ENCODE results near the gene AFF1.
"Not testable (repeated sequence)": the region's sequence is repeated elsewhere in the genome, so short reads cannot be mapped to it uniquely, and the experiment has no call there.

The AFF1 gene

DNA sequence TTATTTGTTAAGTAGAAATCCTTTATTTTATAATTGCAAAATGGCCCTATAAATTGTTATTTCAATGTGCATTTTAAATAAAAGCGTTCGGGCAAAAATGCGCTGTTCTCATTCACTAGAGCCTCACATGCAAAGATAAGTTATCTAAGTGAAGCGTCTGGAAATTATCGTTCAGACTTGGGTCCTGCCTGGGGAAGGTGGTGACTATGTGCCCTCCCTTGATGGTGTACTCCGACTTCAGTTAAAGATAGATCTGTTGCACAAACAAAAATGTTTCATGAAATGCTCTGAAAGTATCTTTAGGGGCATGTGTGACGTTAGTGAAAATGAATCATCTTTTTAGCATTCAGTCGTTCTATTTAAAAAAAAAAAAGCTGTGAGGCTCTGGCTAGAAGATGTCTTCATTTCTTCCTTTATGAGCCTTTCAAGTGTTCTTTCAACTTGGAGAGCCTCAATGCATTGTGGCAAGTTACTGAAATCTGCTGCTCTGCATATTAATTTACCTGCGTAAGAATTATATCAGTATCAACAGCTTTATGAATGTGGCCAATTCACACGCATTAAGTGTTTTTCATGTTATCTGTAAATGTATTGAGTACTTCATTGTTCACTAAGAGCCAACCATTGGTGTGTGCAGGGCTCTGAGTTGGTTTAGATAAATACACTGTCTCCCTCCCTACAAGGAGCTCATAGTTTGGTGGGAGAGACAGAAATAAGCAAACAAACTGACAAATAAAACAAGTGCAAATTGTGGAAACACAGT lies 83.0 kb downstream of the AFF1 start:
- peak in 1 of 2 donors; percentile 27 for DNase-seq

DNA sequence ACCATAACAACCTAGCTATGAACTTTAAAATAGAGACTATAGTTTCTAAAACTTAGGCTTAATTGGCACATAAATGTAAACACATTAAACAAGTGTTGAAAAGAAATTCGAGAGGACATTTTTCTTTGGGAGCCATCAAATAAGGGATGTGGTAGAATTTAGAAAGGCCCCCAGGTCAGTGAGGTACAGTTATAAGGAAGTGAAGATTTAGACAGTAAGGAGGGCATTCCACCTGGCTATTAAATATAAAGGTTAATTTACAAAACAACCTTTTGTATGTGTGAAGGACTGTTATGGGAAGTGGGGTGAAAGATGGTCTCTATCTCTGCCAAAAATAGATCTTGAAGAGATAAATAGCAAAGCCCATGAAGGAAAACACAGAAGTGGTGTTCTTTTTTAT lies 83.9 kb downstream of the AFF1 start:
- no peak for DNase-seq

DNA sequence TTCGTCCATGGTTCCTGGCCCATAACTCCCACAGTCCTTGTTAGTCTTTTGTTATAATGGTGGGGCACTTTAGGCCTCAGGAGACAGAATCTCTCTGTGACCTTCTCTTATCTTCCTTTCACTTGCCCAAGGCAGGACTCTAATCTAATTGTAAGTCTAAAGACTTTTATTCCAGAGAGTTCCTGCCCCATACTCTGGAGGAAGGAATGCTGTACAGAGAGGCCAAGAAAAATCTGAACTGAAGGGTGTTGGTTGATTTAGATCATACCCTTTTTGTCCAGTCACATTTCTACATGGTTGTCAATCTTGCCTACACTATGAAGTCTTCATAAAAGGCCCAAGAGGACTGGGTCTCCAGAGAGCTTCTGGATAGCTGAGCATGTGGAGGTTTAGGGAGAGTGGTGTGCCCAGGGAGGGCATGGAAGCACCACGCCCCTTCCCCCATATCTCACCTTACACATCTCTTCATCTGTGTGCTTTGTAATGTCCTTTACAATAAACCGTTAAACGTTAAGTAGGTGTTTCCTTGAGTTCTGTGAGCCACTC lies 84.5 kb downstream of the AFF1 start:
- DNase-seq = no peak

DNA sequence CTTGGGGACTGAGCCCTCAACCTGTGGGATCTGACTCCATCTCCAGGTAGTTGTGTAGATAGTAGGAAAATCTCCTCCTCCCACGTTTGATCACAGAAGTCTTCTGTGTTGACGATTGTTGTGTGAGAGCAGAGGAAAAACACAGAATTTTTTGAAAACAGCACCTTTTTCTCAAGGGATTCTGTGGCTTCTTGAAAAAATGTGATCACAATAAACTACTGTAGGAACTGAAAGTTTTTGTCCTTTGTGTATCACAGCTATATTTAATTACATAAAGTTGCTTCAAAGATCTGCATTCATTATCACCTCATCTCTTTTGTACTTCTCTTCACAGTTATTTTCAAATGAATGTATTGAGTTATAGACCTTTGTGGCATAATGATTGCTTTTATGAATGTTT lies 85.1 kb downstream of the AFF1 start:
- no peak for DNase-seq

DNA sequence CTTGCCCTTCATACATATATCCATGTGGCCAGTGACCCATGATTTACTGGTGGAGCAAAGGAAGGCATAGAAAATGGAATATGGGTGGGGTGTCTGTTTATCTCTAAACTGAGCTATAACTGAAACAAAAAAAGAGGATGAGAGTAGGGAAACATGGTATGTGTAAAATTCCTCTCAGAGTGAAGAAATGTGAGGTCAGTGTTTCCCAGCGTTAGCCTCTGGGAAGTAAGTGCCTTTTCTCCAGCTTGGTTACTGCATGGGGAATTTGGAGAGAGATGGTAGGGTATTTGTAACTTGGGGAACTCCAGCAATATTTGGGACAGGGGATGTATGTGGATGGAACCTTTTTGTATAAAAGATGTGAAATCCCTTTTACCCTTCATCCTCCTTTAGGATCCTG lies 89.4 kb downstream of the AFF1 start:
- DNase-seq = no peak

DNA sequence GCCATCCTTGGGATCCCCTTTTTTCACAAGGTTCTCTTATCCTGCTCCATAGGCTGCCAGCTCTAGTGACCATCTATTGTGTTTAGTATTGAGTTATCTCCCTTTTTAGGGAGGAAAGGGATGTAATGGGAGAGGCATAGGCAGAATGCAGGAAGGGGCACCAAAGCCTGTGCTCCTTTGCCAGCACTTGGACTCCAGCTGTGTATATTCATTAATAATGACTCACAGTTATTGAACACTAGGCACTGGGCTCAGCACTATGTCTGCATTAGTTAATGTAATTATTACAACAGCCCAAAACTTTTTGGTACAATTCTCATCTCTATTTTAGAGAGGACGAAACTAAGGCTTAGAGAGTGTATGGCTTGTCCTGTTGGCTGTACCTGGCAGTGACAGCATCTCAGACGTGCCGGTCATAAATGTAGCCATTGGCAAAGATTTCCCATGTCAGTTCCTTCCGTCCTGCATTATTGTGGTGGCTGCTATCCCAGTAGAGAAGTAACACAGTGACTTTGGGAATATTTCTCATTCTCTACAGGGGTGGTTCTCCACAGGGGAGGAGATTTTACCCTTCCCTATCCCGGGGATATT lies 90.3 kb downstream of the AFF1 start:
- DNase-seq = no peak

DNA sequence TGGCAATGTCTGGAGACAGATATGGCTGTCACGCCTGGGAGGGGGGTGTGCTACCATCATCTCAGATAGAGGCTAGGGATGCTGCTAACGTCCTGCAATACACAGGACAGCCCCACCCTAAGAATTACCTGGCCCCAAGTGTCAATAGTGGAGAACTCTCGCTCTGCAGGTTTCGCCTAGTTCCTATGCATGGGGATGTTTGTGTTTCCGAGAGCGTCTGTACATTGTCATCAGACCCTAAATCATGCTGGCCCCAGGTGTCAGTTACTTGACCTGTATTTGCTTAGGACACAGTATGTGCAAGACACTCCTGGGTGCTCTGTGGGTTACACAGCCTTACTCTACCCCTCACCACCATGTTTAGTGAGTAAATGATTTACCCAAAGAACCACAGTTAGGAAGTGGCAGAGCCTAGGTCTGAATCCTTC lies 90.8 kb downstream of the AFF1 start:
- no peak for DNase-seq

DNA sequence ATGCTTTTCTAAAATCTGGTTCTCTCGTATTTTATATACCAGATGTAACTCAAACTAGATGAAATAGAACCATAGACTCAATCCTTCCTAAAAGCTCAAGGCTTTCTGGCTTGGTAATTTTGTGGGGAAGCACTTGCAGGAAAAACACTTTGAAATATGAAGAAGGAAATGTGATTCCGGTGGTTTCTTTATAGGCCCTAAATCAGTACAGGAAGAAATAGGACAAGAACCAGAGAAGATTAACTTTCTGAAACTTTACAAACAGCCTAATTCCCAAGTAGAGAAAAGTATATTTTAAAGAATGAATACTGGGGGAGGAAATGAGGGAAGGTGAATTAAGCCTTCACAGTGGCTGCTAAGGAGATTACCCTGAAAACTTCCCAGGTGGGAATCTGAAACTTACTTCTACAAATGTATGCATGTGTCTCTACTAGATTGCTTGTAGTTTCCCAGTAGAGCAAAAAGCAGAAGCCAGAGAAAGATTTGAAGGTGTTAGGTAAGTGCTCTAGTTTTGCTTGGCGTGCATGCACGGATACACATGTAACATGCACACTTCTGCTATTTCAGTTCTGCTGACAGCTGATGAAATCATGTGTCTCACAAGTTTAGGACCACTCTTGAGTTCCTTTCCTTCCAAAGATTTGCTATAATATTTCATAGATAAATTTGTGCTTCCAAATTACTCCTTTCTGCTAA lies 92.1 kb downstream of the AFF1 start:
- no peak for DNase-seq

DNA sequence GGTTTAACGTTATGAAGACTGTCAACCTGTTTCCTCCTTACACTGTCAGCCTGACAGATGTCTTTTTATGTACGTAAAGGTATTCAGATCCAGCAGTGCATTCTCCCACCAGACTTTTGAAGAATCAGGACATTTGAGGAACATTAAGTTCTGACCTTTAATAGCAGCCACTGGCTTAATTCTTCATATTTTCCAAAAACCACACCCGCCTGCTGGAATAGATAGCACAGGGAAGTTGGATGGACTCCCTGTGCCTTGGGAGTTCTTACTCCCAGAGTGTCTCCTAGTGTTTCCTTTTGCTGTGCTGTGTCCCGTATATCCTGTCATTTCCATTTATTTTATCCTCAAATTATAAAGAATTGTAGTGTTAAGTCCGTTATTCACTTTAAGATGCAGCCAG lies 94.5 kb downstream of the AFF1 start:
- no peak for DNase-seq

DNA sequence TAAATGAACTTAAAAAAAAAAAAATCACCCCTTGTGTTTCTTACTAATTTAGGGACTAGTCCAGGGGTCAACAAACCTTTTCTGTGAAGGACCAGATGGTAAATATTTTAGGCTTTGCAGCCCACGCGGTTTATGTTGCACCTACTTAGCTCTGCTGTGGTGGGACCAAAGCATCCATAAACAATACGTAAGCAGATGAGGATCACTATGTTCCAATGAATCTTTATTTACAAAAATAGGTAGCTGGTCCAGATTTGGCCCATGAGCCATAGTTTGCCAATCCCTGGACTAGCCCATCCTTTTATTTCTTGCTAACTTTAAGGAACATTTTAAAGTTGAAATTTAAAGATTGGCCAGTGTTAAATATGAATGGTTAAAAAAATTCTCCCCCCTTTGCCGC lies 95.3 kb downstream of the AFF1 start:
- DNase-seq = no peak

DNA sequence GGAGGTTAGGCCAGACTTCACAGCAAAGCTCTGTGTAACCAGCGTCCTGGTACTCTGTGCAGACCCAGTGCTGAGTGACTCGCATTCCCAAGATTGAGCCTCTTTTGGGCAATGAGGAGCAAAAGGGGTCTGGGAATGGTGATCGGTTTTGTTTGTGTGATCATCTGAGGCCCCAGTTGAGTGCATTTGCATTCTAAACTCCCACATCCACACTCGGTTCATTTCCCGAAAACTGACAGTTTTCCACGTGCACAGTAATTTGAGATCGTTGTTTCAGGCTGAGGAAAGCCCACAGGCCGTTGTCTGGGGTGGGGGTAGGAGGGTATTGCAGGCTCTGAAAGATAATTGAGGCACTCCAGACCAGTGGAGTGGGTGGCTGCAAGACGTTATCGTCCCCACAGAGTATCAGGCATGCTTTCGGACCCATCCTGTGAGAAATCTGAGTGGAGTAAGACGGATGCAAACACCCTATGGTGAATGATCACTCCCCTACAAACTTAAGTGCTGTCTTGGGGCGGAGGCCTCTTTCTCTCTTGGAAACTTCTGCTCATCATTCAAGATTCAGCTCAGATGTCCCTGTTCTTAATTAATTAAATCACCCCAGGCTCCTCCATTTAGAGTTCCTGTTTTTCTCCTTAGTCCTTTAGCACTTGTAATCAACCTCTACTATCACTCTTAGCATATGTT lies 96.1 kb downstream of the AFF1 start:
- no peak for DNase-seq

DNA sequence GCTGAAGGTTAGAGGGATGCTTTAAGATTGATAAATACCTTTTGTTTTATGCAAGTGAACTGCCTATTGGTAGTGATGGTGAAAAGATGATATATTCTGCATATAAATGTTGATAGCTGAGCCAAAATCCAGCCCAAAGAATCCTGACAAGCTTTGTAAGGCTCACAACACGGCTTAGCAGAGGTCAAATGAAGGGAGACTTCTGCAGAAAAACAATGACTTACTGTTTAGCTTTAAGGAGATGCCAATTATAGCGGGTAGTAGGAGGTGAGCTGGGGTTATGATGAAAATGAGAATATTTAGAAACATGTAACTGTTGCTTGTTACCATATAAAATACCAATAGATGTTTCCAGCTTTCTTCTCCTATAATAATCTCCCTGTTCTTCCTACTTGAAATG lies 97.1 kb downstream of the AFF1 start:
- no peak for DNase-seq

DNA sequence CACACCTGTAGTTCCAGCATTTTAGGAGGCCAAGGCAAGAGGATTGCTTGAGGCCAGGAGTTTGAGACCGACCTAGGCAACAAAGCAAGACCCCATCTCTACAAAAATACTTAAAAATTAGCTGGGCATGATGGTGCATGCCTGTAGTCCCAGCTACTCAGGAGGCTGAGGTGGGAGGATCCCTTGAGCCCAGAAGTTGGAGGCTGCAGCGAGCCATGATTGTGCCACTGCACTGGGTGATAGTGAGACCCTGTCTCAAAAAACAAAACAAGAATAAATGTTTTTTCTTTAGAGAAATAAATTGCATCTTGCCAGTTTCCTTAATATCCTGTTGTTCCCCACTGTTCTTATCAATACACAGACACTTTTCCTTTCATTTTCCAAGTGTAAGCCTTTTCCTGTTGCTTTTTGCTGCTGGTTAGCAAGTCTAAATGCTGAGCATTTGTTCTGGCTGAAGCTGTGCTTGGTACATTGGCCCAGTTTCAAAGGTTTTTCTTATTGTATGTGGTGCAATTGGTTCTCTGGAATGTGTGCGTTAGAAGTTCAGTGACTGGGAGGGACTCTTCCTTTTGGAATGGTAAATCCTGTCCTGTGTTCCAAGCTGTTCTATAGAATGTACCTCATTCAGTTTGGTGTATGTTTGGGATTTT lies 98.2 kb downstream of the AFF1 start:
- no peak for DNase-seq

DNA sequence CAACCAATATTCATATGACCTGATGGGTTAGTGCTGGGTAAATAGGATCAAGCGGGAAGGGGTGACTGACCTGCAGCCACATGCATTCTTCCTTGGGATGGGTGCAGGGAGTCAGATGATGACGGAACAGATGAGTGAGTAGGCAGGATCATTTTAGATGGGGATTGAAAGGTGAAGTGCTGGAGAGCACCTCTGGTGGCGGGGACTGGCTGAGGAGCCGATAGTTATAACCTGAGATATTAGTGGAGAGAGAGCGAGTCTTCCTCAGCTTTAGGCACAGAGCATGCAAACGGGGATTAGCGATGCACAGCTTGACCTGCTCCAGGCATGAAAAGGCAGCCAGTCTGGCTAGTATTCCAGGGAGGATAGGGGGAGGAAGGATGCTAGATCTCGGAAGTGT lies 99.1 kb downstream of the AFF1 start:
- DNase-seq = no peak

DNA sequence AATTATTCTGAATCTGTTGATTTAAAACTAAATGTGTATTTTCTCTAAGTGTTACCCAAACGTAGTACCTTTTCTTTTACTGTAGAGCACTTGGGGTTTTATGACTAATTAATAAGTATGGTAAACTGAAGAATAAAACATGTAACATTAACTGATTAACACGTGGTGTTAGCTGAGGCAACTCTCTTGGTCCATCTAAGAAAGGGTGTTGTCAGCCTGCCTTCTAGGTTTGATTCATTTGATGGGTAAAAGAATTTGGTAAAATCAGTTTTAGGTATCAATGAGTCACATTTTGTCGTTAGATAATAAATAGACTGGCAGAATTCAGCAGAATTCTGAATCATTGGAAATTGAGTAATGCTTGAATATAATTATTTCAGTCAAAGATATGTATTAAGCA lies 99.7 kb downstream of the AFF1 start:
- no peak for DNase-seq

DNA sequence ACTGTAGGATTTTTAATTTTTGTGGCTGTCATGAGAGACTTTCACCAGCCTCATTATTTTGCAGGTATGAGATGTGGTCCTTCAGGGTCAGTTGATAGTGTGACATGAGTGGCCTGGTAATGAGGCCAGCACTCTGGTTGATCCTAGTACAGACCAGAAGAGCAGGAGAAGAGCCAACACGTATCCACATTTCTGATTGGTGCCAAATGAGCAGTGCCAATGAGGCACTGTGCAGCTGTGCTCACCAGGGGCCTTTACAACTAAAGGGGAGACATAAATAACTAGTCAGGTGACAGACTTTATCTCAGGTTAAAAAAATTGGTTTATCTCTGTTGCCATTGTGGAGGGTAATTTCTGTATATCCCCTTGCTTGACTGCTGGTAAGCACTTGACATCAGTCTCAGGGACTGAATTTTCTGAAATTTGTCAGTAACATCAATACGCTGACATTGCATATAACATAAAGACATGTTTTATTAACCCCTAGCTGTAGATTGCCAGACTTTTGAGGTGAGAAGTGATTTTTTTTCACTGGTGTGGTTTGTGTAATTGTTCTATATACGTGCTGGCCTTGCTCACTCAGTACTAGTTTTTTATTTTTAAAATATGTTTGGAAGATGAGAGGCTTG lies 101.2 kb downstream of the AFF1 start:
- DNase-seq = no peak

DNA sequence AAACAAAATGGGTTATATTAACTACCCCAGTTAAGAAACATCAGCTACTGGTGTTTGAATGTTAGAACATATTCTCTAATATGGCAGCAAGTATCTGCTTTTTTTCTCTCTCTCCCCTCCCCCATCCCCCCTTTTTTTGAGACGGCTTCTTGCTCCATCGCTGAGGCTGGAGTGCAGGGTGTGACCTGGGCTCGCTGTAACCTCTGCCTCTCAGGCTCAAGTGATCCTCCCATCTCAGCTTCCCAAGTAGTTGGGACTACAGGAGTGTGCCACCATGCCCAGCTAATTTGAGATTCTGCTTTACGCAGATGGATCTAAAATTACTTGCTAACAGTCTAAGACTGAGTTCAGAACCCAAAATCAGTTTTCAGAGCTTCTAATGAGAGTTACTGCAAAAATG lies 101.9 kb downstream of the AFF1 start:
- no peak for DNase-seq

DNA sequence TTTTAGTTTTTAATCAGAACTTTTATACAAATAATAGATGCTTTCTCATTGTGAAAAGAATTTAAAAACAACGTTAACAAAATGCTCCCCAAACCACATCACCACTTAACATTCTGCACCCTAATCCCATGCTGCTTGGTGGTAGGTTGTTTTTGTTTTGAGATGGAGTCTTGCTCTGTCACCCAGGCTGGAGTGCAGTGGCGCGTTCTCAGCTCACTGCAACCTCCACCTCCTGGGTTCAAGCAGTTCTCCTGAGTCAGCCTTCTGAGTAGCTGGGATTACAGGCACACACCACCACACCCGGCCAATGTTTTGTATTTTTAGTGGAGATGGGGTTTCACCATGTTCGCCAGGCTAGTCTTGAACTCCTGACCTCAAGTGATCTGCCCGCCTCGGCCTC lies 102.4 kb downstream of the AFF1 start:
- not testable (repeated sequence) for DNase-seq

DNA sequence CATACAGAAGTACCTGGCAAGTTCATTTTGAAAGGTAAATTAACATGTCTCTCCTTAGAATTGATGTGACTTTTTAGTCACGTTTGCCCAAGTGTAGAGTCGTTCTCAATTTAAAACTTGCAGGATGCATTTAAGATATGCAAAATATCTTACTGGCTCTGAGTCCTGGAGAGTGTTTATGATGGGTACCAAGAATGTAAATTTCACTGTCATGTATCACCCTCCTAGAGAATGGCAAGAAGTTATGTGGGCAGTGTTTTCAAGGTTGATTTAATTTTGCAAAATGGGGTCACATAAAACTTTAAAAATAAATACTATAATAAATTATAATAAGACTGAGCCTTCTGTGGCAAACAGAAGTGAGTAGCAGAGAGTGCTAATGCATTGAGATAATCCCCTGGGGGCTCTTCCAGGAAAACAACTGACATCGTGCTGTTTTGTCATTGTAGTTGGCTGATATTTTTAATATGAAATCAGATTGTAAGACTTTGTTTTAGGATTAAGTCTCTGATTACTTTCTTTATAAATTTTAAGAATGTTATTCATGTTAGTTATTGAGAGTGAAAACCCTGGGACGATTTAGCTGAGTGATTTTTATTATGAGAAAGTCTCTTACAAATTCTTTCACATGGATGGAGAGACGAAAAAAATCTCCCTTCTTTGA lies 103.0 kb downstream of the AFF1 start:
- DNase-seq = no peak

DNA sequence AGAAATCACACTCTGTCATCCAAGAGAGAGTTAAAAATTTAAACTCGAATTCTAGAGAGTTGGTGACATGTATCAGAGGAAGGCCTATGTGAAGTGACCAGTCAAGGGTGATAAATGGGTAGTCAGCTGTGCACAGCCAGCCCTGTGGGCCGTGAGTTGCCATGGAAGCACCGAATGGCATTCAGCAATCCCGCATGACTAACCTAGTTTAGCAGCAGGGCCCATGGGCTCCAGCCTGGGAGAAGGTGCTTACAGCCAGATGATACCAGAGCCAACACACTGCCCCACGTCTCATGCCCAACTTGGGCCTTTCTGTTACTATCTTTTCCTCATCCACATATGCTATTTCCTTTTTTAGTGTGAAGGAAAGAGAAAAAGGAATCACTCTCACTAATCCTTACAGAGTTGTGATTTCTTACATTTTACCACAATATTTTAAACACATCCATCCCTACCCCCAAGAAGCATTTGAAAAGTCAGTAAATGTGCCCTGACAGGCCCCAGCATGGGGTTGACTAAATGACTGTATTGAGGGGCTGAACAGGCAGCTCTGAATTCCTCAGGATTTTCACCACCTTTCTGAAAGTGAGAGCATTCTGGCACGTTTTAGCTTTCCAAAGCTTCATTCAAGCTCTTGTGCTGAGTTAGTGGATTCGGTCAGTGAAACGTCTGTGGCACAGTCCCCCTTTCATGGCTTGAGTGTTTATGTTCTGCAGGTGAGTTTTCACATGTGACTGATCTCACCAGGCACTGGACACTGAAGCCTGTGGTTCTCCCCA lies 104.2 kb downstream of the AFF1 start:
- no peak for DNase-seq

DNA sequence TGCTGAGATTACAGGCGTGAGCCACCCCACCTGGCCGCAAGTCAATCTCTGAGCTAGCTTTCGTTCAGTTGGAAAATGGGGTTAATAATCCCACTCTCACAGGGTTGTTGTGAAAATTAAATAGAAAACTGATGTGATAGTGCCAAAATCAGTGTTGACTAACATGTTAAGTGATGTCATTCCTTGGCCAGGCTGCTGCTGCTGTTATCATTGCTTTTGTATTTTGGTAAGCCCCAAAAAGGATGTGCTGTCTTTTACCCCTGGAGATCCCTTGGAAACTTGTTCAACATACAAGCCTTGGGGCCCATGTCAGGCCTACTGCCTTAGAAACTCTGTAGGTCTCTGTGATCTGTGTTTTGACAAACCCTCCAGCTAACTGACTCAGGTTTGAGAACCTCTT lies 106.3 kb downstream of the AFF1 start:
- no peak for DNase-seq
